NT2/D1 (cell line): Measurements from ENCODE around the gene CNTN5.

Source experiments
- SUZ12 ChIP-seq: IDR thresholded peaks from 2 replicates; pipeline ENCODE4 v1.6.1; 2011; ENCODE audit not compliant: insufficient read length, insufficient read depth; ENCODE audit errors: extremely low read depth
- YY1 ChIP-seq: IDR thresholded peaks from 2 replicates; pipeline ENCODE4 v1.6.1; 2011; ENCODE audit not compliant: insufficient read length, insufficient read depth
- ZNF274 ChIP-seq: IDR thresholded peaks from 2 replicates; pipeline ENCODE4 v1.6.1; 2011; ENCODE audit warnings: mild to moderate bottlenecking, low read depth, low read length

- TF ChIP-seq SUZ12 (no peak), YY1 (no peak), ZNF274 (no peak)
Observed at GRCh38 chr11:99686838-99687237, 666.1 kb downstream of the CNTN5 start.
